HCT116 (cell line): ENCODE data around the gene IREB2.

ENCODE experiments used
- CBX3 ChIP-seq: IDR thresholded peaks from 2 replicates; pipeline ENCODE4 v1.6.1; 2012; ENCODE audit warnings: low read depth
- EZH2 ChIP-seq: fragments of 200-600 bp; sonication (generic); IDR thresholded peaks from 2 replicates; pipeline ENCODE4 v1.6.1; 2017; ENCODE audit warnings: antibody characterized with exemption, mixed run types
- SP1 ChIP-seq: IDR thresholded peaks from 2 replicates; pipeline ENCODE4 v1.6.1; 2012; ENCODE audit warnings: low read depth
- TCF7L2 ChIP-seq: IDR thresholded peaks from 2 replicates; pipeline ENCODE4 v1.7.0; 2011; ENCODE audit warnings: borderline replicate concordance, inconsistent platforms; ENCODE audit not compliant: insufficient read depth, insufficient read length; ENCODE audit errors: extremely low read depth
- YY1 ChIP-seq: IDR thresholded peaks from 2 replicates; pipeline ENCODE4 v1.6.1; 2011; ENCODE audit warnings: low read length, low read depth, moderate library complexity, mild to moderate bottlenecking; ENCODE audit not compliant: insufficient replicate concordance; ENCODE audit errors: extremely low read depth
- TF ChIP-seq, protein P1 (sequence below), 3 experiments: fragments of 200-600 bp in 1 of 3; sonication (generic) in 1 of 3; IDR thresholded peaks in 2 of 3; conservative IDR thresholded peaks in 1 of 3; 2 replicates each; pipeline ENCODE4 v1.5.1; 2012 to 2017; ENCODE audit warnings: low read depth in 2 of 3, low read length in 2 of 3, antibody characterized with exemption in 1 of 3, borderline replicate concordance in 1 of 3, control low read depth in 1 of 3, mild to moderate bottlenecking in 1 of 3, mixed read lengths in 1 of 3, mixed run types in 1 of 3, moderate library complexity in 1 of 3; ENCODE audit not compliant: insufficient read depth in 1 of 3
- TF ChIP-seq, protein P2 (sequence below): IDR thresholded peaks from 2 replicates; pipeline ENCODE4 v1.6.1; 2012
- TF ChIP-seq, protein P3 (sequence below): IDR thresholded peaks from 2 replicates; pipeline ENCODE4 v1.6.1; 2012; ENCODE audit warnings: low read depth

DNA sequence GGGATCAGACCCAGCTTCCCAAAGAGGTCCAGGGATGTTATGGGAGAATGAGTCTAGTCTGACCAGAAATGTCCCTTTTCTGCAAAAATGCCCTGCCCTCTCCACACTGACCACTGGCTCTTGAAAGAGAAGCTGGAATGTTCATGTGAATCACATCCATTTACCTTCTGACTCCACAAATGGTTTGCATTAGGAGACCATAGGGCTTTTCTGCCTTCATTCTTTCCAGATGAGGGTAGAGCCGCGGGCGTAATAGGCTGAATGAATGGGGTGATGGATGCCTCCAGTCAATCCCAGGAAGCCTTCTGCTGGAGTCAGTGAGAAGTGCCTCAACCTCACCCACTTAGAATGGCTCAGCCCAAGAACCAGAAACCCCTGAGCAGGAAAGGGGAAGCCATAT lies 47.2 kb upstream of the IREB2 start:
- TF ChIP-seq TCF7L2 (no peak), SP1 (no peak), YY1 (no peak), EZH2 (no peak), CBX3 (no peak)
- TF ChIP-seq, protein P1, sequence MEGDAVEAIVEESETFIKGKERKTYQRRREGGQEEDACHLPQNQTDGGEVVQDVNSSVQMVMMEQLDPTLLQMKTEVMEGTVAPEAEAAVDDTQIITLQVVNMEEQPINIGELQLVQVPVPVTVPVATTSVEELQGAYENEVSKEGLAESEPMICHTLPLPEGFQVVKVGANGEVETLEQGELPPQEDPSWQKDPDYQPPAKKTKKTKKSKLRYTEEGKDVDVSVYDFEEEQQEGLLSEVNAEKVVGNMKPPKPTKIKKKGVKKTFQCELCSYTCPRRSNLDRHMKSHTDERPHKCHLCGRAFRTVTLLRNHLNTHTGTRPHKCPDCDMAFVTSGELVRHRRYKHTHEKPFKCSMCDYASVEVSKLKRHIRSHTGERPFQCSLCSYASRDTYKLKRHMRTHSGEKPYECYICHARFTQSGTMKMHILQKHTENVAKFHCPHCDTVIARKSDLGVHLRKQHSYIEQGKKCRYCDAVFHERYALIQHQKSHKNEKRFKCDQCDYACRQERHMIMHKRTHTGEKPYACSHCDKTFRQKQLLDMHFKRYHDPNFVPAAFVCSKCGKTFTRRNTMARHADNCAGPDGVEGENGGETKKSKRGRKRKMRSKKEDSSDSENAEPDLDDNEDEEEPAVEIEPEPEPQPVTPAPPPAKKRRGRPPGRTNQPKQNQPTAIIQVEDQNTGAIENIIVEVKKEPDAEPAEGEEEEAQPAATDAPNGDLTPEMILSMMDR (IDR thresholded peaks at IDR 0.05 in 2 of 3, conservative IDR thresholded peaks at IDR 0.05 in 1 of 3; ENCODE audit: borderline replicate concordance in 1 of 3, insufficient read depth in 1 of 3, low read depth in 2 of 3, low read length in 2 of 3) = no peak
- TF ChIP-seq, protein P2, sequence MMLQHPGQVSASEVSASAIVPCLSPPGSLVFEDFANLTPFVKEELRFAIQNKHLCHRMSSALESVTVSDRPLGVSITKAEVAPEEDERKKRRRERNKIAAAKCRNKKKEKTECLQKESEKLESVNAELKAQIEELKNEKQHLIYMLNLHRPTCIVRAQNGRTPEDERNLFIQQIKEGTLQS = no peak
- TF ChIP-seq, protein P3, sequence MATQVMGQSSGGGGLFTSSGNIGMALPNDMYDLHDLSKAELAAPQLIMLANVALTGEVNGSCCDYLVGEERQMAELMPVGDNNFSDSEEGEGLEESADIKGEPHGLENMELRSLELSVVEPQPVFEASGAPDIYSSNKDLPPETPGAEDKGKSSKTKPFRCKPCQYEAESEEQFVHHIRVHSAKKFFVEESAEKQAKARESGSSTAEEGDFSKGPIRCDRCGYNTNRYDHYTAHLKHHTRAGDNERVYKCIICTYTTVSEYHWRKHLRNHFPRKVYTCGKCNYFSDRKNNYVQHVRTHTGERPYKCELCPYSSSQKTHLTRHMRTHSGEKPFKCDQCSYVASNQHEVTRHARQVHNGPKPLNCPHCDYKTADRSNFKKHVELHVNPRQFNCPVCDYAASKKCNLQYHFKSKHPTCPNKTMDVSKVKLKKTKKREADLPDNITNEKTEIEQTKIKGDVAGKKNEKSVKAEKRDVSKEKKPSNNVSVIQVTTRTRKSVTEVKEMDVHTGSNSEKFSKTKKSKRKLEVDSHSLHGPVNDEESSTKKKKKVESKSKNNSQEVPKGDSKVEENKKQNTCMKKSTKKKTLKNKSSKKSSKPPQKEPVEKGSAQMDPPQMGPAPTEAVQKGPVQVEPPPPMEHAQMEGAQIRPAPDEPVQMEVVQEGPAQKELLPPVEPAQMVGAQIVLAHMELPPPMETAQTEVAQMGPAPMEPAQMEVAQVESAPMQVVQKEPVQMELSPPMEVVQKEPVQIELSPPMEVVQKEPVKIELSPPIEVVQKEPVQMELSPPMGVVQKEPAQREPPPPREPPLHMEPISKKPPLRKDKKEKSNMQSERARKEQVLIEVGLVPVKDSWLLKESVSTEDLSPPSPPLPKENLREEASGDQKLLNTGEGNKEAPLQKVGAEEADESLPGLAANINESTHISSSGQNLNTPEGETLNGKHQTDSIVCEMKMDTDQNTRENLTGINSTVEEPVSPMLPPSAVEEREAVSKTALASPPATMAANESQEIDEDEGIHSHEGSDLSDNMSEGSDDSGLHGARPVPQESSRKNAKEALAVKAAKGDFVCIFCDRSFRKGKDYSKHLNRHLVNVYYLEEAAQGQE = no peak
